WERI-Rb-1 (cell line): ENCODE results near the gene TBC1D20.

Experiments used
- DNase-seq: peaks from one replicate; pipeline ENCODE4 v3.0.0-alpha.2; 2020
- H3K27ac ChIP-seq: fragments of 250-450 bp; sonication (Bioruptor Pico); 2 replicates; pipeline ENCODE4 v1.5.1; 2020; ENCODE audit warnings: mild to moderate bottlenecking, moderate library complexity
- H3K27me3 ChIP-seq: fragments of 250-450 bp; sonication (Bioruptor Pico); 2 replicates; pipeline ENCODE4 v1.5.1; 2021; ENCODE audit warnings: mild to moderate bottlenecking, low read depth, moderate library complexity; ENCODE audit not compliant: insufficient read depth, severe bottlenecking
- H3K36me3 ChIP-seq: fragments of 250-450 bp; sonication (Bioruptor Pico); 2 replicates; pipeline ENCODE4 v1.5.1; 2020; ENCODE audit warnings: mild to moderate bottlenecking, moderate library complexity
- H3K4me3 ChIP-seq: 2 replicates; pipeline ENCODE4 v1.5.1; 2011; ENCODE audit warnings: low read depth, mild to moderate bottlenecking, control low read depth, low read length
- H3K9me3 ChIP-seq: fragments of 250-450 bp; sonication (Bioruptor Pico); 2 replicates; pipeline ENCODE4 v1.5.1; 2021; ENCODE audit warnings: mild to moderate bottlenecking, moderate library complexity; ENCODE audit not compliant: severe bottlenecking
- CTCF ChIP-seq: IDR thresholded peaks from 2 replicates; pipeline ENCODE4 v1.5.1; 2011; ENCODE audit warnings: low read depth, mild to moderate bottlenecking, control low read depth, inconsistent platforms, low read length

Gene TBC1D20

GRCh38 chr20:437787-438486, 24.4 kb downstream of the TBC1D20 start:
- H3K27me3 ChIP-seq: no peaks in the 10 kb centered on the region
- no peak overlapping the region for H3K27ac ChIP-seq
- H3K9me3 ChIP-seq: no peaks in the 10 kb centered on the region
- no peak overlapping the region for H3K4me3 ChIP-seq
- H3K36me3 ChIP-seq: peaks cover 75% of the 10 kb centered on the region
- no peak for DNase-seq
- TF ChIP-seq CTCF: no peak

GRCh38 chr20:436476-436875, 25.9 kb downstream of the TBC1D20 start:
- no peak overlapping the region for H3K27ac ChIP-seq

GRCh38 chr20:435558-435957, 26.8 kb downstream of the TBC1D20 start:
- TF ChIP-seq CTCF: no peak
- peaks cover 54% of the 10 kb centered on the region for H3K36me3 ChIP-seq
- no peak overlapping the region for H3K27ac ChIP-seq
- no peak overlapping the region for H3K4me3 ChIP-seq
- no peaks in the 10 kb centered on the region for H3K9me3 ChIP-seq
- DNase-seq: no peak
- H3K27me3 ChIP-seq: no peaks in the 10 kb centered on the region

More at GRCh38 chr20:436476-436875, 25.9 kb downstream of the TBC1D20 start:
- H3K4me3 ChIP-seq: no peak overlapping the region
- no peak for DNase-seq
- H3K9me3 ChIP-seq: no peaks in the 10 kb centered on the region
- H3K36me3 ChIP-seq: peaks cover 60% of the 10 kb centered on the region
- no peak for TF ChIP-seq CTCF
- no peaks in the 10 kb centered on the region for H3K27me3 ChIP-seq

- TF ChIP-seq CTCF: no peak
- peaks cover 48% of the 10 kb centered on the region for H3K36me3 ChIP-seq
- no peak overlapping the region for H3K4me3 ChIP-seq
Measured at GRCh38 chr20:434661-435419, 27.5 kb downstream of the TBC1D20 start.

GRCh38 chr20:434221-434620, 28.1 kb downstream of the TBC1D20 start:
- TF ChIP-seq CTCF: no peak
- DNase-seq: no peak
- Histone ChIP-seq H3K27me3 (no peaks in the 10 kb centered on the region), H3K36me3 (peaks cover 41% of the 10 kb centered on the region), H3K4me3 (no peak overlapping the region), H3K9me3 (no peaks in the 10 kb centered on the region), H3K27ac (no peak overlapping the region)

More at GRCh38 chr20:434661-435419, 27.5 kb downstream of the TBC1D20 start:
- no peak for DNase-seq
- H3K9me3 ChIP-seq: no peaks in the 10 kb centered on the region
- no peak overlapping the region for H3K27ac ChIP-seq
- H3K27me3 ChIP-seq: no peaks in the 10 kb centered on the region
